NCI-H82 (cell line): ENCODE data around the gene NSUN5.
"Not testable (repeated sequence)": the region's sequence is repeated elsewhere in the genome, so short reads cannot be mapped to it uniquely, and the experiment has no call there.

Experiments used
- DNase-seq: peaks from one replicate; lab custom pipeline; 2025; lab: John Stamatoyannopoulos, UW

The NSUN5 gene

DNA sequence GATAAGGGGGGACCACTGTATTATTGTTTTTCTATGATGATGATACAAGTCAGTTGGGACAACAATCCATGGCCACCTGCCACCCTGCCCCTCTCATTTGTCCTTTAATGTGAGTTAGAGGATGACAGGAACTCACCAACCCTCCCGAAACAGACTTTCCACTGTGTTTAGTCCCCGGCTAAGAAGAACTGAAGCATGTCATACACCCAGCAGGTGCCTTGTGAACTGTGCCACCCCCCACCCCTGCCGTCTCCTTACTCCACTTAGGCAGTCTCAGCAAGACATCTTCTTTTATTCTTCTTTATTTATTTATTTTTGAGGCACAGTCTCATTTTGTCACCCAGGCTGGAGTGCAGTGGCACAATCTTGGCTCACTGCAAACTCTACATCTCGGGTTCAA, 40.8 kb downstream of the NSUN5 start:
- DNase-seq: not testable (repeated sequence)

- DNase-seq: not testable (repeated sequence)
These were observed 41.8 kb downstream of the NSUN5 start for GRCh38 chr7:73266719-73267368.

GRCh38 chr7:73262416-73262815, 46.2 kb downstream of the NSUN5 start:
- DNase-seq: not testable (repeated sequence)
